Activated gamma-delta T cell treated with anti-CD3 and anti-CD28 coated beads, Interleukin-2, amount 50 U/mL, for 16 hours (primary cell): ENCODE data around the gene GPR141.

Source experiments
- DNase-seq: peaks from one replicate; pipeline ENCODE4 v3.0.0-alpha.2; 2020; ENCODE audit warnings: low read depth

Gene GPR141

GRCh38 chr7:37683246-37684120, at the start of gene GPR141:
Gene GPR141 (plus strand): TSS chr7:37683766. CDS start chr7:37740394, 56,628 bp downstream.
- DNase-seq: no peak

GRCh38 chr7:37635346-37635745, 48.2 kb upstream of the GPR141 start:
- no peak for DNase-seq

- no peak for DNase-seq
These were observed 41.5 kb upstream of the GPR141 start for GRCh38 chr7:37642028-37642540.

GRCh38 chr7:37643876-37644275, 39.7 kb upstream of the GPR141 start:
- no peak for DNase-seq

GRCh38 chr7:37645282-37646050, 38.1 kb upstream of the GPR141 start:
- no peak for DNase-seq

GRCh38 chr7:37656913-37657530, 26.5 kb upstream of the GPR141 start:
- no peak for DNase-seq

- DNase-seq: no peak
These were observed 25.8 kb upstream of the GPR141 start for GRCh38 chr7:37657816-37658215.

GRCh38 chr7:37659971-37660565, 23.5 kb upstream of the GPR141 start:
- DNase-seq: no peak

GRCh38 chr7:37660614-37661013, 23.0 kb upstream of the GPR141 start:
- DNase-seq: no peak

GRCh38 chr7:37663693-37664092, 19.9 kb upstream of the GPR141 start:
- no peak for DNase-seq

GRCh38 chr7:37665352-37666022, 18.1 kb upstream of the GPR141 start:
- DNase-seq: no peak

- DNase-seq: no peak
These were observed 17.4 kb upstream of the GPR141 start for GRCh38 chr7:37666026-37666799.

GRCh38 chr7:37669818-37670217, 13.7 kb upstream of the GPR141 start:
- DNase-seq: no peak

- no peak for DNase-seq
These were observed 13.1 kb upstream of the GPR141 start for GRCh38 chr7:37670436-37670835.

- no peak for DNase-seq
These were observed 11.7 kb upstream of the GPR141 start for GRCh38 chr7:37671876-37672275.

GRCh38 chr7:37672926-37673325, 10.6 kb upstream of the GPR141 start:
- no peak for DNase-seq

GRCh38 chr7:37673523-37673922, 10.0 kb upstream of the GPR141 start:
- no peak for DNase-seq

- DNase-seq: no peak
These were observed 9.0 kb upstream of the GPR141 start for GRCh38 chr7:37674531-37674930.

GRCh38 chr7:37675749-37676148, 7.8 kb upstream of the GPR141 start:
- DNase-seq: no peak

- DNase-seq: no peak
These were observed 1.4 kb downstream of the GPR141 start for GRCh38 chr7:37684927-37685326.
